Activated T-cell treated with anti-CD3 and anti-CD28 coated beads, Interleukin-2, amount 50 U/mL, for 1 hour (primary cell): ENCODE data around the gene DEGS2.
A peak's percentile ranks its signal among the peaks of the same experiment; 100 is the strongest.
"Not testable (repeated sequence)": the region's sequence is repeated elsewhere in the genome, so short reads cannot be mapped to it uniquely, and the experiment has no call there.

Experiments
- DNase-seq: peaks from one replicate; pipeline ENCODE4 v3.0.0-alpha.2; 2020

Gene DEGS2

DNA sequence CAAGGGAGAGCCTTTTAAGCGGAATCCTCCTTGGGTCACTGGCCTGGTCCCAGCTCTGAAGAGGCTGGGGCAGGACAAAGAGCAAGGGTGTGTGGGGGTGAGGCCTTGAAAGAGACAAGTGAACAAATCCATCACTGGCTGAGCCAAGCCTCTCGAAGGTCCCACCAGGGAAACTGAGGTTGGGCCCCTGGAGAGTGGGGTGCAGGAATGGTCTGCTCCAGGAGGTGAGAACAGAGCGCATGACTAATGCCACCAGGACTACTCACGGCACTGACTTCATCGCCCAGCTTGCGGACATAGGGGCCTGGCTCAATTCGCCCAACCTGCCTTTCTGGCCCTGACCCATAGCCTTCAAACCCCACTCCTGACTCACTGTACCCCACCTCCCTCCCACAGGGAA, 19.2 kb upstream of the DEGS2 start:
- DNase-seq: no peak

GRCh38 chr14:100176811-100177327, 17.4 kb upstream of the DEGS2 start:
- no peak for DNase-seq

- DNase-seq: no peak
Observed at GRCh38 chr14:100173353-100173752, 13.9 kb upstream of the DEGS2 start.

GRCh38 chr14:100172811-100173210, 13.4 kb upstream of the DEGS2 start:
- no peak for DNase-seq

- DNase-seq: no peak
Observed at GRCh38 chr14:100170880-100171279, 11.4 kb upstream of the DEGS2 start.

- DNase-seq: no peak
Observed at GRCh38 chr14:100168506-100168905, 9.1 kb upstream of the DEGS2 start.

DNA sequence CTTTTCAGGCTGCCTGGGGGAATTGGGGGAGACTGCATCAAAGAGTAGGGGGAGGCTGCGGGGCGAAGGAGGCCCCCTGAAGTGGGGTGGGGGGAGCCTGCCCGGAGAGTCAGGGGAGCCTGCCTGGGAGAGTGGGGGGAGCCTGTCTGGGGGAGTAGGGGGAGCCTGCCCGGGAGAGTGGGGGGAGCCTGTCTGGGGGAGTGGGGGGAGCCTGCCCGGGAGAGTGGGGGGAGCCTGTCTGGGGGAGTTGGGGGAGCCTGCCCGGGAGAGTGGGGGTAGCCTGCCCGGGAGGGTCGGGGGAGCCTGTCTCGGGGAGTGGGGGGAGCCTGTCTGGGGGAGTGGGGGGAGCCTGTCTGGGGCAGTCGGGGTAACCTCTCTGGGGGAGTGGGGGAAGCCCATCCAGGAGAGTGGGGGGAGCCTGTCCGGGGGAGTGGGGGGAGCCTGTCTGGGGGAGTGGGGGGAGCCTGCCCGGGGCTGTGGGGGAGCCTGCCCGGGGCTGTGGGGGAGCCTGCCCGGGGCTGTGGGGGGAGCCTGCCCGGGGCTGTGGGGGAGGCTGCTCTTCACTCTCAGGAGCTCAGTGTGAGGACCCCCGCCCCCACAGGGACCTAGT, 6.5 kb upstream of the DEGS2 start:
- no peak for DNase-seq

DNA sequence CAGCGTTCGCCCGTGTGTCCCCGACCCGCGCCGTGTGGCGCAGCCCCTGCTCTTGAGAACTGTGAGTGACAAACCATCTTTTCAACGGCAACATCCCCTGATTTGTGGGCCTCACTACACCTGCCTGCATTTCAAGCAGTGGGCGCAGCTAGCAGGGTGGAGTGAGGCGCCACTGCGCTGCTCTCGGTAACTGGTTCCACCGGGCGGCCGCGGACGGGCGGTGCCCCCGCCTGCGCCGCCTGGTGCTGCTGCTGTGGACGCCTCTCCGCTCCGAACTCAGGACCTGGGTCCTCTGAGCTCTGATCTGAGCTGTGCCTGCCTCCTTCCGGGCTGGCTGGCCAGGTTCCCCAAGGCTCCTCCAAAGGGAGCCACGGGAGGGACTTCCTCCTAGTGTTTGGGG, 5.9 kb upstream of the DEGS2 start:
- no peak for DNase-seq

DNA sequence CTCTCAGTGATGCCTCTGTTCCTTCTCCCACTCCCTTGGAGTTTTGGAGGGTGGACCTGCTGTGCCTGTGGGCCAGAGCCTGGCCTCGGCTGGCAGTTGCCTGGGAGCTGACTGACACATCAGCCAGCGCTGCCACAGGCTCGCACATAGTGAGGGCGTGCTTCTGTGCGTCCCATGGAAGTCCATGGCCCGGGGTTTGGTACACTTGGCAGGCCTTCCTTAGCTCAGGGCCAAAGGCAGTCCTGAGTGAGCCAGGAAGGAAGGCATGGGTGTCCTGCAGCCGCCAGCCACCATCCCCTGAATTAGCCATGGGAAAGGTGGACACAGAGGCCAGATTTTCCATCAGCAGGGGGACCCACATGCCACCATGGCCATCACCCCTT, 1.1 kb upstream of the DEGS2 start:
- no peak for DNase-seq

DNA sequence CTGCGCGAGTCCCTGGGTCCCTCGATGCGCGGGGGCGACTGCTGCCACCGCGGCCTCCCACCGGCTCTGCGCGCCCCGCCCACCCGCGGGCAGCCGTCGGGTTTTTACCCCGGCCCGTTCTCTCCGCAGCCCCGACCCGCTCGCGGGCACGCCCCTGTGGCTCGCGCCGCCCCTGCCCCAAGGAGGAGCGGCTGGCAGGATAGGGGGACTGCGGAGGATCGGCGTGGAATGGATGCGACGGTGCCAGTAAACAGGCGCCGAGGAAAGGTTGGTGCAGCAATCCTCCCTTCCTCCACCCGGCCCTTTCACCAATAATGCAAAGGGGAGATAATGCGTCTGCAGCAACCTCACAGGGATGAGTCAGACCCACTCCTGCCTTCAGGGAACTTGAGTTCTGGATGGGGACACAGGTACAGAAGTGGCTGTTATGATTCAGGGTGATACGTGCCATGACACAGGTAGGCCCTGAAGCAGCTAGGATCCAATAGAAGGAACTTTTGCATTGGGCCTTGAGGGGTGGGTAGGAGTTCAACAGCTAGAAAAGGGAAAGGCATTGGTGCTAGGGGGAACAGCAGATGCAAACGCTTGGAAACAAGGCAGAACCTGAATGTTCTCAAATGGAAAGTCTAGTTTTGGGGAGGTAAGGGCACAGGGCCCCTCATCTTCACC, 554 bp upstream of the DEGS2 start:
- DNase-seq: no peak

DNA sequence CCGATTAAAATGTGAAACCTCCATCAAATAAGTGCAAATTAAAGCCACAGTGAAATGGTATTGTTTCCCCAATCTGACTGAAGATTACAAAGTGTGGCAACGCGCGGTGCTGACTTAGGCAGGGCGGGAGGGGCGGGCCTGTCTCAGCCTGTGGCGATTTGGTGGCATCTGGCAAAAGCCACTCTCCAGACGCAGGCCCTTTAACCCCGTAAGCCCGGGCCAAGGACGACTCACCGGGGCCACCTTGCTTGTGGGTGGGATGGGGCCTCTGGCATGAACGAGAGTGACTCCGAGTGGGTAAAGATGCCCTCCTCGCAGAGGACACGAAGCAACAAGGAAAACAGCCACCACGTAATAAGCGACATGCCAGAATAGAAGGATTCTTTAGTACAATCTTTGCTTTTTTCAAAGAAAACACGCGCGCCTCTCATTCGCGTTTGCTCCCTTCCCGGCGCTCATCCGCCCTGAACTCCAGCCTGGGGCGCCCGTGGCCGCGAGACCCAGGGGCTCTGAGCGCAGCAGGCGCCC, 815 bp downstream of the DEGS2 start:
- no peak for DNase-seq

- DNase-seq: not testable (repeated sequence)
Observed at GRCh38 chr14:100157548-100158232, 1.8 kb downstream of the DEGS2 start.

DNA sequence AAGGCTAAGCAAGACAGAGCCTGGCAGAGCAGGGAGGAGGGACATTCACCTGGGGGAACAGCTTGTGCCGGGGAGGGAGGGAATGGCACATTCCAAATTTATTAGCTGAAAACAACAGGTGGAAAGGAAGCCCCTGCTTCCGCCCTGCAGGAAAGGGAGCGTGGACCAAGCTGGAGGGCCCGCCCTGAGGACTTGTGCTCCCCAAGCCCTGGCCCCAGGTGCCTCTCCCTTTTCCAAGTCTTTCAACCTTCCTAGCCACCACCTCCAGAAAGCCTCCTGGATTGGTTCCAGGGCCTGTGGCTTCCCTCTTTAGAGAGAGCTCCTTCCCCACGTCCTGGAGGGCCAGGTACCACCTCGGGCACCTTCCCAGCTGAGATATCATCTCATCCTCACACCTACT, 2.7 kb downstream of the DEGS2 start:
- DNase-seq: no peak

- no peak for DNase-seq
Observed at GRCh38 chr14:100155756-100156616, 3.5 kb downstream of the DEGS2 start.

DNA sequence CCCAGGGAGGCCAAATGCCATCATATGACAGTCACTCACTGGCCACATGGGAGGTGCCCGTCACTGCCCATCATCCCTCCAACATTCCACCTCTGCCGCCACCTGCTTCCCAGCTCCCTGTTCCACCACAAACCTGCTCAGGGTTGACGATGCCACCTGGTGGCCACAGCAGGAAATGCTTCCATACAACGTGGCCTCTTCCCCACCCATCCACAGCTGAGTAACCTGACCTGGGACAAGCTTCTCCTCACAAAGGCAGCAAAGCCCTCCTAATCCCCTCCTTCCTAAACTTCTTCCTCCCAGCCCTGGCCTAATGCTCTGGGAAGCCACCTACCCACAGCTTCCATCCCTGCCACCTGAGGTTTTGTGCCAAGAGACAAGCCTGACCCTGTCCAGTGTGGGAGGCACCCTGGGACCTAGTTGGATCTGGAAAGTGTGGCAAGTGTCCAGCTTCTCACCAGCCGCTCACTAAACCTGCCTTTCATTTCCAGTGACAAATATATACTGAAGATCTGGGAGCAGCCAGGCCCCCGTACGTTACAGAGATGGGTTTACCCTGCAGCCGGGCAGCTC, 4.3 kb downstream of the DEGS2 start:
- peak; percentile 34 for DNase-seq

DNA sequence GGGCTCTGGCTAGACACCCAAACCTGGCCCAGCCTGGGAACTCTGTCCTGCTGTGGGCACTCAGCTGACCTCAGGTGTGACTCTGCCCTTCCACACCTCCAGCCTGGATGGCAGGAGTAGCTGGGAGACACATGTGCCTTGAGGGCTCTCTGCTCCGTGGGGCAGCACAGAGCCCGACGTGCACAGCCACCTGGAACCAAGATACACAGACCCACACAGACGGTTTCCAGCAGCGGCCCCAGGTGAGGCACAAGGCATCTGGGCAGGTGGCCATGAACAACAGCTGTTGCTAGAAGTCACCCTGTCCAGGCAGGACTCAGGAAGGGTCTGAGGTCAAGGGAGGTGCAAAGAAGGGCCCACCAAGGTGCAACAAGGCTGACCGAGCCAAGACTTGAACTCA, 5.9 kb downstream of the DEGS2 start:
- no peak for DNase-seq

- no peak for DNase-seq
Observed at GRCh38 chr14:100152091-100152490, 7.4 kb downstream of the DEGS2 start.

DNA sequence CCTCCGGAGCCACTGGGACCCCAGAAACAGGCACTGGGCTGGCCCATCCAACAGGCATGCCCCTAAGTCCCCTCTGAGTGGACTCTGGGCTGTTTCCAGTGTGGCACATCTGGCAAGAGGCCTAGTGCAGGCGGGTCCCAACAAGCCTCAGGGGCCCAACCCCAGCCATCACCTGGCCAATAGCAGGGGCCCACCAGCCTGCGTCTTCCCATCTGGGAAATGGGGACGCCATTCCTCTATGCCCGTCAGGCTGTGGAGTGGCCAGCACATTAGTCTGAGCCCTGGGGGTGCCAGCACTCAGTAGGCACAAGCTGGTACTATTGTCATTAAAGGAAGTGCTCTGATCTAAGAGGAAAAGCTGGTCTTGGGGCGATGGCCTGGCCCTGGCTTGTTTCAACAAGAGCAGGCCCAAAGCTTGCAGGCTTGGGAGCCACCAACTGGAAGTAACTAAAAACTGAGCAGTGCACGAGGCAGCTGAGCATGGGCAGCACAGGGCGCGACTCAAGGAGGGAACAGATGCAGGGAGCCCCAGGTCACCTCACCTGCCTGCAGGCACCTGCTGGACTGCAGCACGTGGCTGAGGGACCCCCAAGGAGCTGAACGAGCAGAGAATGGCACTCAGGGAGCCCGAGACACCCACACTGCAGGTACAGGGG, 8.4 kb downstream of the DEGS2 start:
- DNase-seq: no peak

DNA sequence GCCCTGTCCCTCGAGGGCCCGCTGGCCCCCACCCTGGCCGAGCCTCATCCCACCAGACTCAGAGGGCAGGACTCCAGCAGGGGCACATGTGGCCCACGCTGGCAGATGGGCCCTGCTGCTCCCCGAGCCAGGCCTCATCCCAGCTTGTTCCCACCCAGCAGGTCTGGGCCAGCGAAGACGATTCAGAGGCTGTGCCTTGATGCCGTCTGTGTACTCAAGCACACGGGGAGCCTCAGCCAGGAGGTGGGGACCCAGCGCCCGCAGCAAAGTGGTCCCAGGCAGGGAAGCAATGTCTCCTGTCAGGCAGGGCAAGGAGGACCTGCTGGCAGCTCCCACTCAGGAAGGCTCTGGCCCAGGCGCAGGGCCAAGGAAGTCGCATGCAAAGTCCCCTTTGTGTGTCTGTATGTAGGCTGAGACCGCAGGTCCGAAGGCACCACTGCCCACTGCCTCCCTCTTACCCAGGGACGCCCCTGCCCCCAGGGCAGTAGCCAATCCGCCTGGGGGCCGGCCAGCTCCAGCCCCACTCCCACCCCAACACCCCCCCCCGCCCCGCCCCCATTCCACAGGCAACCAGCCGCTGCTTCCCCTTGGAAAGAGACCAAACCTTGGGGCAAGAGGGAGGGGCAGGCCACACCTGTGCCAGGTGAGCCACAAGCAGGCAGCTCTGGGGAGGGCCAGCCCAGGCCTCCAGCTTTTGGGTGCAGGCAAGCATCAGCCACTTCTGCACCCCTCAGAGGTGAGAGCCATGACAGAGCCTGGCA, 9.4 kb downstream of the DEGS2 start:
- no peak for DNase-seq

GRCh38 chr14:100148837-100149731, 10.4 kb downstream of the DEGS2 start:
- no peak for DNase-seq
